GM23248 (cell line): Measurements from ENCODE around the gene ENTHD1.

Experiments
- EZH2 ChIP-seq: fragments of 200-600 bp; sonication (generic); IDR thresholded peaks from 2 replicates; pipeline ENCODE4 v1.6.1; 2018; ENCODE audit warnings: antibody characterized with exemption, mild to moderate bottlenecking; ENCODE audit not compliant: insufficient read depth, poor library complexity, severe bottlenecking
- EZH2phosphoT487 ChIP-seq: fragments of 200-600 bp; sonication (generic); IDR thresholded peaks from 2 replicates; pipeline ENCODE4 v1.6.1; 2018; ENCODE audit warnings: antibody characterized with exemption, moderate library complexity, mild to moderate bottlenecking, low read depth; ENCODE audit not compliant: insufficient read depth

DNA sequence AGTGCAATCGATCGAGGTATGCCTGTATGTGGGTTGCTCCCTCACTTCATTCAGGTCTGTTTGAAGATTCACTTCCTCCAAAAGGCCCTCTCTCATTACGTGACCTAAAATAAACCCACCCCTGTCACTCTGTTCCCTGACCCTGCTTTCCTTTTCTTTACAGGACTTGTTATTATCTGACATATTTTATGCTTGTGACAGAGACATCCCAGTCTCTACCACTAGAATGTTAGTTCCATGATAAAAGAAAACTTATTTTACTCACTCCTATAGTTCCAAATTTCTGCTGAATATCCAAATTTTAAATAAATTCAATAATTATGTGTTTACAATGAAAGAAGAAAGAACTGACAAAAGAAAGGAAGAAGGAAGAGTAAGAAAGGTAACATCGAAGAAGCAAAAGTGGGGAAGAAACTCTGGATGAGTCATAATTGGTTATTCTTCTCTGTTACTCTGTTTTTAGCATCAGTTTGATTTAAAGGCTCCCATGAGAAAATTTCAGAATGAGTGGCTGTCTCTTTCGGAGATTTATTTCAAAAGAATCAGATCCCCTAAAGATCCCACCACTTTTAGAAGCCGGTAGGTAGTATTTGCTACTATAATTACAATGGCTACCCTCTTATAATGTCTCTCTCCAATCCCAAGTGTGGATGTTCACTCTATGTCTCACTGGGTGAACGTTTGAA lies 33.5 kb downstream of the ENTHD1 start:
- TF ChIP-seq EZH2 (no peak), EZH2phosphoT487 (no peak)
